ENCODE results near the gene IKZF1.

The IKZF1 gene

GRCh38 chr7:50304129-50304910 is at the start of gene IKZF1:
TSS of gene IKZF1 (plus strand) at chr7:50304716. CDS start at chr7:50319062, 14,346 bp downstream.
- peak within 1 kb of the TSS; percentile 88 for H3K4me3 Mint-ChIP-seq
- peak; percentile 87 for DNase-seq
- H3K27ac Mint-ChIP-seq = peak within 1 kb of the TSS; percentile 96
- H3K4me1 Mint-ChIP-seq (ENCODE audit: low read depth) = peaks cover 45% of the 10 kb centered on the region
- no peaks in the 10 kb centered on the region for H3K9me3 Mint-ChIP-seq
- no peaks in the 10 kb centered on the region for H3K27me3 Mint-ChIP-seq
- peaks cover 50% of the 10 kb centered on the region for H3K36me3 Mint-ChIP-seq (ENCODE audit: low read depth)

- Mint-ChIP-seq H3K4me3 (peak overlapping the region; percentile 31), H3K36me3 (ENCODE audit: low read depth) (peaks cover 4% of the 10 kb centered on the region), H3K4me1 (ENCODE audit: low read depth) (peaks cover 84% of the 10 kb centered on the region), H3K9me3 (no peaks in the 10 kb centered on the region), H3K27me3 (no peaks in the 10 kb centered on the region), H3K27ac (peak overlapping the region; percentile 92)
- no peak for DNase-seq
Observed at GRCh38 chr7:50261593-50261992, 42.9 kb upstream of the IKZF1 start.

DNA sequence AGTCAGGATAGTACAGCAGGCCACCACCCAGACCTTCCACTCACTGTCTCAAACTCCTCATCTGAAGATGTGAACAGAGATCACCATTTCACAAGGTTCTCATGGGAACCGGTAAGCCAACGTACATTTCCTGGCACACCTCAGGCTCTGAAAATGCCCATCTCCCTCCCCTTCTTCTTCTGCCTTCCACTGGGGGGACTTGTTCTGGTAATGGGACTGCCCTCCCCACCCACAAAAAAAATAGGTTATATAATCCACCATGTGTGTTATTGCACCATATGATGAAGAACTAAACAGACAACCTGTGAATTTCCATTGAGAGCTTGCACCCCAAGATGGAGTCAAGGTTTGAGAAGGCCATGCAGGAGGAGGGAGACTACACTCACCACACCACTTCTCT is 42.1 kb upstream of the IKZF1 start:
- H3K36me3 Mint-ChIP-seq (ENCODE audit: low read depth) = peaks cover 4% of the 10 kb centered on the region
- H3K4me1 Mint-ChIP-seq (ENCODE audit: low read depth) = peaks cover 89% of the 10 kb centered on the region
- H3K9me3 Mint-ChIP-seq = no peaks in the 10 kb centered on the region
- peak overlapping the region; percentile 31 for H3K4me3 Mint-ChIP-seq
- peak overlapping the region; percentile 92 for H3K27ac Mint-ChIP-seq
- DNase-seq = no peak
- no peaks in the 10 kb centered on the region for H3K27me3 Mint-ChIP-seq

DNA sequence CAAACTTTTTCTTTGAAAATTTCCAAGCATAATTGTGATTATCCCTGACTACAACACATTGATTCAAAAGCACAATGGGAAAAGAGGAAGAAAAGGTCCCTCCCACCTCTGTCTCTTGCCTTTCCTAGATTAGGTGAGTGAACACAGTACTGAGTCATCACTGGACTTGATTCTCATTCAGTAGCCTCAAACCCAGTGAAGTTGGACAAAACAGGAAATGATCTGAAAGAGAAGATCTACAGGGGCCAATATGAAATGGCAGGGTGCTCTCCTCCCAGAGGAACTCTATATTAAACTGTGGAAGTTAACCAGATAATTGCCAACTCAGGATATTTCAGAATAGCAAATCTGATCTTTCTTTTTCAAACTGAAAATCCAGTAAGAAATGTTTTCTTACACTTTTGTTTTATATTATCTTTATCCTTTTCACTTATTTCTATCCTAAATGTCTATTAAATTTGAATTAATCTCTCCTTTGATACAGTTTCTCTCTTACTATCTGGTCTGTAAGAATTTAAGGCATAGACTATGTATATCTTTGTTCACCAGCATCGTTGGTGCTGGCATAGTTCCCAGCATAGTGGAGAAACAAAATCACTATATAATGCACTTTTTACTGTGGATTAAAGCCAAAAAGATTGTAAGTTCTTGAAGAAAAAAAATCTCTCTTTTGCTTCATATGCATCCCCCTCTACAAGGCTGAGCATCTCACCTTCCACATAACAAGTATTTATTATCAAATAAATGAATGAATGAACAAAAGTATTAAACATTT is 41.4 kb upstream of the IKZF1 start:
- Mint-ChIP-seq H3K36me3 (ENCODE audit: low read depth) (peaks cover 4% of the 10 kb centered on the region), H3K9me3 (no peaks in the 10 kb centered on the region), H3K4me3 (peak overlapping the region; percentile 31), H3K27ac (peak overlapping the region; percentile 92), H3K4me1 (ENCODE audit: low read depth) (peaks cover 93% of the 10 kb centered on the region), H3K27me3 (no peaks in the 10 kb centered on the region)
- no peak for DNase-seq

- Mint-ChIP-seq H3K27ac (peak overlapping the region; percentile 92), H3K27me3 (no peaks in the 10 kb centered on the region), H3K36me3 (ENCODE audit: low read depth) (peaks cover 4% of the 10 kb centered on the region), H3K9me3 (no peaks in the 10 kb centered on the region), H3K4me3 (peak overlapping the region; percentile 68), H3K4me1 (ENCODE audit: low read depth) (peaks cover 100% of the 10 kb centered on the region)
- DNase-seq = no peak
Observed at GRCh38 chr7:50264908-50265307, 39.6 kb upstream of the IKZF1 start.

- Mint-ChIP-seq H3K36me3 (ENCODE audit: low read depth) (peaks cover 4% of the 10 kb centered on the region), H3K4me1 (ENCODE audit: low read depth) (peaks cover 99% of the 10 kb centered on the region), H3K4me3 (peak overlapping the region; percentile 68), H3K27ac (peak overlapping the region; percentile 92), H3K27me3 (no peaks in the 10 kb centered on the region), H3K9me3 (peaks cover 2% of the 10 kb centered on the region)
- no peak for DNase-seq
Observed at GRCh38 chr7:50265968-50266634, 38.4 kb upstream of the IKZF1 start.

DNA sequence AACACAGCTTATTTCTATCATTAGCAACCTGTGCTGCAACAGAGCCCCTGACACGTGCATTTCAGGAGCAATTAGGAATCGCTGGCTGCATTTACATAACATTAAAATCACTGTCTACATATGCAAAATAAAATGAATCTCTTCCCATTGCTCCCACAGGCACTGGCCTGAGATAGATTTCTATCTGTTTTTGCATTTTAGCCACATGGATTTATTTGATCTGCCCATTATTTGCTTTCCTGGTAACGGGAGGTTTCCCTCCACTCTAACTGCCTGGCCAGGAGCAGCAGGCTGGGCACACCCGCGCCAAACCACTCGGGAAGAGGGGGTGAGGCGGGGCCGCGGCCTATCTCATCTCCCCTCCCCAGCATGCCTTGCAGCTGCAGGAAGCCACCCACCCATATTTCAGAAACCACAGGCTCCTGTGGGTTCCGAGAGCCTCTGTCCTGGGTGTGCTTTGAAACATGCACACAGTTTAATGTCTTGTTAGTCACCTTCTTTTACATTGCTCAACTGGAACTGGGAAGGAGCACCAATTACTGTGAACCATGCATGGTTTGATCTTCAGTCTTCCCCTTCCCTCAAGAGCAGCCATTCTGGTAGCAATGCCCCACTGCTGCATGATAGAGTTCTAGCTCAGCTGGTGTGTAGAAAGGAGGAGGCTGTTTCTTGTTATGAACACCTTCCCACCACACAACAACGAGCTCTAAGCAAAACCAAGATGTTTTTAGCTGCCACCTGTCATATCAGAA is 37.7 kb upstream of the IKZF1 start:
- H3K36me3 Mint-ChIP-seq (ENCODE audit: low read depth) = peaks cover 4% of the 10 kb centered on the region
- peak overlapping the region; percentile 92 for H3K27ac Mint-ChIP-seq
- DNase-seq = peak; percentile 81
- peaks cover 97% of the 10 kb centered on the region for H3K4me1 Mint-ChIP-seq (ENCODE audit: low read depth)
- H3K27me3 Mint-ChIP-seq = no peaks in the 10 kb centered on the region
- H3K9me3 Mint-ChIP-seq = peaks cover 2% of the 10 kb centered on the region
- peak overlapping the region; percentile 68 for H3K4me3 Mint-ChIP-seq

DNA sequence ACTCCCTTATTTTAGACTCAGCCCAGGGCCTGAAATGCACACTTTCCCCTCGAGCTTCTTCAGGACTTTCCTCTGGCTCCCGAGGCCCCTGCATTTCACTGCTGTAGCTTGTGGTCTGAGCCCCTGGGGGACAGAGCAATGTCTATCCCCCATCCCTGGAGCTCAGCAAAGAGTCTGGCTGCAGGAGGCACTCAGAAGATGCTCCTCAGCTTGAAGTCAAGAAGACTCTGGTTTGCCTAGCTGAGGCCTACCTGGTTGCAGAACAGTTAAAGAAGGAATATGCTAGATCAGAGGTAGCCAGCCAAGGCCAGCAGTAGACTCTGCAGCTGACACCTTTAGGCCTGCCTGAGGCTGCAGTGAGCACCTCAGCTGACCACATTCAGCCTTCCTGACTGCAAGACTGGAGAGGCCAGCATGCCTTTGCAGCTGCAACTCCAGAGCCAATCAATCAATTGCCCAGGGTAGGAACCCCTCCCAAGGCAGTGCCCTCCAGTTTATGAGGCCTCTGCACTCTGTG is 36.9 kb upstream of the IKZF1 start:
- Mint-ChIP-seq H3K27me3 (no peaks in the 10 kb centered on the region), H3K4me3 (peak overlapping the region; percentile 68), H3K9me3 (peaks cover 2% of the 10 kb centered on the region), H3K4me1 (ENCODE audit: low read depth) (peaks cover 96% of the 10 kb centered on the region), H3K36me3 (ENCODE audit: low read depth) (no peaks in the 10 kb centered on the region), H3K27ac (peak overlapping the region; percentile 92)
- DNase-seq = no peak

GRCh38 chr7:50268223-50268622 is 36.3 kb upstream of the IKZF1 start:
- DNase-seq = no peak
- H3K9me3 Mint-ChIP-seq = peaks cover 2% of the 10 kb centered on the region
- H3K27me3 Mint-ChIP-seq = no peaks in the 10 kb centered on the region
- H3K4me1 Mint-ChIP-seq (ENCODE audit: low read depth) = peaks cover 96% of the 10 kb centered on the region
- H3K4me3 Mint-ChIP-seq = peak overlapping the region; percentile 68
- no peaks in the 10 kb centered on the region for H3K36me3 Mint-ChIP-seq (ENCODE audit: low read depth)
- H3K27ac Mint-ChIP-seq = peak overlapping the region; percentile 92

- Mint-ChIP-seq H3K9me3 (peaks cover 2% of the 10 kb centered on the region), H3K27ac (peak overlapping the region; percentile 92), H3K4me1 (ENCODE audit: low read depth) (peaks cover 96% of the 10 kb centered on the region), H3K27me3 (no peaks in the 10 kb centered on the region), H3K36me3 (ENCODE audit: low read depth) (no peaks in the 10 kb centered on the region), H3K4me3 (no peak overlapping the region)
- DNase-seq = no peak
Observed at GRCh38 chr7:50268990-50269389, 35.5 kb upstream of the IKZF1 start.

DNA sequence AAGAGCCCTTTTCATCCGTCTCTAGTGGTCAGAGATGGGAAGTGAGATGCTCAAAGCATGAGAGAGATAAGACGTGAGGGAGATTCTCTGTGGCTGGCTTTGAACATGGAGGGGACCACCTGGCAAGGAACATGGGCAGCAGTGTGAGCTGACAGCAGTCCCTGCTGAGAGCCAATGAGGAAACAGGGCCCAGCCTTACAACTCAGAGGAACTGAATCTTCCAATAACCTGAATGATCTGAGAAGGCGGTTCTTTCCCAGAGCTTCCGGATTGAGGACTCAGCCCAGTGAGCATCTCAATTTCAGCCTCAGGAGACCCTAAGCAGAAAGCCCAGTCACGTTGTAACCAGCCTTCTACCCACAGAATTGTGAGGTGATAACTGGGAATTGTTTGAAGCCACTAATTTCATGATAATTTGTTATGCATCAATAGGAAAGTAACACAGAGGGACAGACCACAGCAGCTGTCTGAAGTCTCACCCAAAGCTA is 33.9 kb upstream of the IKZF1 start:
- peaks cover 2% of the 10 kb centered on the region for H3K9me3 Mint-ChIP-seq
- H3K36me3 Mint-ChIP-seq (ENCODE audit: low read depth) = no peaks in the 10 kb centered on the region
- DNase-seq = no peak
- H3K4me3 Mint-ChIP-seq = no peak overlapping the region
- no peaks in the 10 kb centered on the region for H3K27me3 Mint-ChIP-seq
- peak overlapping the region; percentile 62 for H3K27ac Mint-ChIP-seq
- peaks cover 95% of the 10 kb centered on the region for H3K4me1 Mint-ChIP-seq (ENCODE audit: low read depth)

DNA sequence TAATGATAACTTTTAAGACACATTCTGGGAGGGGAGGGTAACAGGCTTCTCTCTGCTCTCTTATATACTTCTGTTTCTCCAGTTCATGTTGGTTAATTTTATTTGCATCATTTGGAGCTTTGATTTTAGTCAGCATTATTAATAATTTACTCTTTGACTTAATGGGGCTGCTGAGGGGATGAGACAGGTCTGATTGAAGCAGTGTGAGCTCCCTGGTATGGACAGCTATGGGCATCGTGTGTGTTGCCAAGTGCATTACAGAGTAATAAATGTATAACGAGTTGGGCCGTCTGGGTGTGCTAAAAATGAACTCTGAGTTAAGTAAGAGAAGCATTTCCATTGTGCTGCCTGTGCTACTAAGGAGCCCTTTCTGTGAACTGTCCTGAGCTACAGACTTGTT is 31.7 kb upstream of the IKZF1 start:
- no peak for DNase-seq
- peaks cover 2% of the 10 kb centered on the region for H3K9me3 Mint-ChIP-seq
- no peak overlapping the region for H3K27ac Mint-ChIP-seq
- no peaks in the 10 kb centered on the region for H3K27me3 Mint-ChIP-seq
- H3K4me3 Mint-ChIP-seq = no peak overlapping the region
- peaks cover 82% of the 10 kb centered on the region for H3K4me1 Mint-ChIP-seq (ENCODE audit: low read depth)
- H3K36me3 Mint-ChIP-seq (ENCODE audit: low read depth) = no peaks in the 10 kb centered on the region

DNA sequence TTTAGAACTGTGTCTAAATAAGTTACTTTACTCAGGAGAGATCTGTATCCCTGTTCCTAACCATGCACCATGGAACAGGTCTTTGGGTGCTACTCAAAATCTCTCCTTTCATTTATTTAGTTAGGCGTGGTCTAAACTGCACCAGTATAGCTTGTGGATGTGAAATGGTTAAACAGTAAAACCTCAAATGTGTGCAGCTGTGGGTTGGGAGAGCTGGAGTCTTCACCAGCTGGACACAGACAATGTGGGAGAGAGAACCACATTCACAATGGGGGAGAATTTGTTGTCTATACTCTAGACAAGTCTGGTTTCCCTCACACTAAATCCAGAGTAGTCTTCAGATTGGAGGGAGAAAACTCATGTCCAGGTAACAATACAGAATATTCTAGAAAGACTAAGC is 31.2 kb upstream of the IKZF1 start:
- H3K9me3 Mint-ChIP-seq = peaks cover 2% of the 10 kb centered on the region
- H3K4me3 Mint-ChIP-seq = no peak overlapping the region
- no peaks in the 10 kb centered on the region for H3K36me3 Mint-ChIP-seq (ENCODE audit: low read depth)
- no peak for DNase-seq
- H3K4me1 Mint-ChIP-seq (ENCODE audit: low read depth) = peaks cover 78% of the 10 kb centered on the region
- no peaks in the 10 kb centered on the region for H3K27me3 Mint-ChIP-seq
- H3K27ac Mint-ChIP-seq = no peak overlapping the region

- DNase-seq = no peak
- Mint-ChIP-seq H3K9me3 (peaks cover 3% of the 10 kb centered on the region), H3K36me3 (ENCODE audit: low read depth) (no peaks in the 10 kb centered on the region), H3K4me1 (ENCODE audit: low read depth) (peaks cover 77% of the 10 kb centered on the region), H3K27me3 (no peaks in the 10 kb centered on the region), H3K27ac (no peak overlapping the region), H3K4me3 (no peak overlapping the region)
Observed at GRCh38 chr7:50273870-50274269, 30.6 kb upstream of the IKZF1 start.

Measured in activated T-cell treated with anti-CD3 and anti-CD28 coated beads, Interleukin-2, amount 50 U/mL, for 24 hours (primary cell).